HUDEP-2 (cell line): ENCODE data around the gene GNRH2.
"Not testable (repeated sequence)": the region's sequence is repeated elsewhere in the genome, so short reads cannot be mapped to it uniquely, and the experiment has no call there.

Experiments
- DNase-seq, 76 experiments: peaks; one replicate each; lab custom pipeline; 2025; ENCODE audit not compliant: unreplicated experiment in 76 of 76; lab: John Stamatoyannopoulos, UW

GNRH2 gene

DNA sequence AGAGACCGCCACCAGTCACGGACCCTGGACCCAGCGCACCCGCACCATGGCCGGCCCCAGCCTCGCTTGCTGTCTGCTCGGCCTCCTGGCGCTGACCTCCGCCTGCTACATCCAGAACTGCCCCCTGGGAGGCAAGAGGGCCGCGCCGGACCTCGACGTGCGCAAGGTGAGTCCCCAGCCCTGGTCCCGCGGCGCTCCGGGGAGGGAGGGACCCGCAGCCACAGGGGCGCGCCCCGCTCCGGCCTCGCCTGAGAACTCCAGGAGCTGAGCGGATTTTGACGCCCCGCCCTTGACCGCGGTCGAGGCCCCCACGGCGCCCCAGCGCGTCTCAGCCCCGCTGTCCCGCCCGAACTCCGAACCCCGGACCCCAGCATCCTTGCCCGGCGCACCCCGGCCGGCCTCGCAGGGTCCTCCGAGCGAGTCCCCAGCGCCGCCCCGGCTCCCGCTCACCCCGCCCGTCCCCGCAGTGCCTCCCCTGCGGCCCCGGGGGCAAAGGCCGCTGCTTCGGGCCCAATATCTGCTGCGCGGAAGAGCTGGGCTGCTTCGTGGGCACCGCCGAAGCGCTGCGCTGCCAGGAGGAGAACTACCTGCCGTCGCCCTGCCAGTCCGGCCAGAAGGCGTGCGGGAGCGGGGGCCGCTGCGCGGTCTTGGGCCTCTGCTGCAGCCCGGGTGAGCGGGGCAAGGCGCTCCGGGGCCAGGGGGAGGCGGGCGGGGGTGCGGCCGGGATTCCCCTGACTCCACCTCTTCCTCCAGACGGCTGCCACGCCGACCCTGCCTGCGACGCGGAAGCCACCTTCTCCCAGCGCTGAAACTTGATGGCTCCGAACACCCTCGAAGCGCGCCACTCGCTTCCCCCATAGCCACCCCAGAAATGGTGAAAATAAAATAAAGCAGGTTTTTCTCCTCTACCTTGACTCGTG, 28.4 kb downstream of the GNRH2 start, which contains the start of gene OXT:
Gene OXT, plus strand, starts transcription at position 11 of the 920 bp plus-strand sequence. Its CDS starts 36 bp downstream, at position 47.
- peak in 1 of 76 experiments; percentile 25 for DNase-seq

DNA sequence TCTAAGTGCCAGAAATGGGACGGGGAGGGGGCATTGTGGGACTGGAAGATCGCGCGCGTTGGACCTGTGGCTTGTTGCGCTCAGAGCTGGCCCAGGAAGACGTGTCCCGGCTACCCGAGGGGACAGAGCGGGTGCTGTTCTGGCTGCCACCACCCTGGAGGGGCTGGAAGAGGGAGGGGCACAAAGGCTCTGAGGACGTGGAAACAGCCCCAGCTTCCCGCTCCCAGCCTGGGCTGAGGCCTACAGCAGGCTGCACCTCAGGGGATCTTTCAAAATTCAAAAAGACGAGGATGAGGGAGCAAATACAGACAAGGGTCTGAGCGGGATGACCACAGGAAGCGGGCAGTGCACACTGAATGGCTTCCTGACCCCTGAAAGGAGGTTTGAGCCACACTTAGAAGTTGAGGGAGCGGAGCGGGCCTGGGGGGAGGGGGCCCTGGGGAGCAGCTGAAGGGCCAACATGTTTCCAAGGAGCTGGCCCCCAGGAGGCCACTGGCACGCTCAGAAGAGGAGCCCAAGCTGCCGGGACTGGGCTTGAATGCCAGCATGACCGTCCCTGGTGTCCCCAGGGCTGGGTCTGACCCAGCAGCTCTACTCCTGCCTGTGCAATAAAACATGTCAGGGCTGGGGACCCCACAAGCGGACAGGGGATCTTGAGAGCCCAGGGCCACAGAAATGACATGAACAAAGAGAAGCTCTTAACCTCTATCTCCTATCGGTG, 29.3 kb downstream of the GNRH2 start:
- DNase-seq, result no peak

DNA sequence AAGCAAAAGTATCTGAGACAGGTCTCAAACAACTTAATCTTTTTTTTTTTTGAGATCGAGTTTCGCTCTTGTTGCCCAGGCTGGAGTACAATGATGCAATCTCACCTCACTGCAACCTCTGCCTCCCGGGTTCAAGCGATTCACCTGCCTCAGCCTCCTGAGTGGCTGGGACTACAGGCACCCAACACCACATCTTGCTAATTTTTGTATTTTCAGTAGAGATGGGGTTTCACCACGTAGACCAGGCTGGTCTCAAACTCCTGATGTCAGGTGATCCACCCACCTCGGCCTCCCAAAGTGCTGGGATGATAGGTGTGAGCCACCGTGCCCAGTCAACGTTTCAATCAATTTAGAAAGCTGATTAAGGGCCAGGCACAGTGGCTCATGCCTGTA, 29.8 kb downstream of the GNRH2 start:
- DNase-seq, result not testable (repeated sequence)

DNA sequence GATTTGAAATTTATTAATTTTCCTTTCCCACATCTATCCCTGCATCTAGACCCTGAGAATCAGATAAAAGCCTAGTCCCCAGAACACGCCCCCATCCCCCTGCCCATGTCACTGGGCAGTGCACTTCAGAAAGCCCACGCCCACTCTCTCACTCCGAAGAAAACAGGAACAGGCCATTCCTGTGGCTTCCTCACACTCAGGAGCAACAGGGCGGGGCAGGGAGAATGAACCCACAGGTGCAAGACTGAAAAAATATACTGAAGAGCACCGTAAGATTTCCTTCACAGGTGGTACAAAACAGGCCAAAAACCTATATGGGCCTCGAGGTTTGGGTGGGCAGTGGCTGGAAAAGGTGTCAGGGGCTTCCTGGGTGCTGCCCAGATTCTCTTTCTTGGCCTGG, 31.4 kb downstream of the GNRH2 start:
- no peak for DNase-seq

DNA sequence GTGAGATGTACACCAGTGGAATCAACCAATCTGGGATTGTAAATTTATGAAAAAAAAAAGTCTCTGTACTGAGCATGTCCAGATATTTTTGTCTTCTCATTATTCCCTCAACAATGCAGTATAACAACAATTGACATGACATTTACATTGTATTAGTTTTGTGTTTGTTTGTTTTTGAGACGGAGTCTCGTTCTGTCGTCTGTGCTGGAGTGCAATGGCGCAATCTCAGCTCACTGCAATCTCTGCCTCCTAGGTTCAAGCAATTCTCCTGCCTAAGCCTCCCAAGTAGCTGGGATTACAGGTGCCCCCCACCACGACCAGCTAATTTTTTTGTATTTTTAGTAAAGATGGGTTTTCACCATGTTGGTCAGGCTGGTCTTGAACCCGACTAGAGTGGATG, 31.9 kb downstream of the GNRH2 start:
- DNase-seq, result not testable (repeated sequence)

DNA sequence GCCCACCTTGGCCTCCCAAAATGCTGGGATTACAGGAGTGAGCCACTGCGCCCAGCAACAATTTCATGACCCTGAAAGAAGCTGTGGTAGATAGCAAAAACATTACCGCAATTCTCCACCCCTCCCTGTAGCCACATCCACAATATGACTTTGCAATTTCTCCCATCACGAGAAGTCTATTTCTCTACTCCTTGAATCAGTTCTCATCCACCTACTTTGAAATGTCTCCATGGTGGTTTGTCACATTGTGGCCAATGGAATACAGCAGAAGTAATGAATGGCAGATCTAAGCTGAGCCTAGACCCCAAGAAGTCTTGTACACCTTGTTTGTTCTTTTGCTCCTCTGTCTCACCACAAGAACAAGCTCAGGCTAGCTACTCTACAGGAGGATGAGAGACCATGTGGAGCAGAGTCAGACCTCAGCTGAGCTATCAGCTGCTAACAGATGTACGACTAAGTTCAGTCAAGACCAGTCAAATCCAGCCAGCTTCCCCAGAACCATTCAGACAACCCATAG, 34.3 kb downstream of the GNRH2 start:
- peak in 35 of 76 experiments; percentile 5 to 79 (median 29) for DNase-seq

DNA sequence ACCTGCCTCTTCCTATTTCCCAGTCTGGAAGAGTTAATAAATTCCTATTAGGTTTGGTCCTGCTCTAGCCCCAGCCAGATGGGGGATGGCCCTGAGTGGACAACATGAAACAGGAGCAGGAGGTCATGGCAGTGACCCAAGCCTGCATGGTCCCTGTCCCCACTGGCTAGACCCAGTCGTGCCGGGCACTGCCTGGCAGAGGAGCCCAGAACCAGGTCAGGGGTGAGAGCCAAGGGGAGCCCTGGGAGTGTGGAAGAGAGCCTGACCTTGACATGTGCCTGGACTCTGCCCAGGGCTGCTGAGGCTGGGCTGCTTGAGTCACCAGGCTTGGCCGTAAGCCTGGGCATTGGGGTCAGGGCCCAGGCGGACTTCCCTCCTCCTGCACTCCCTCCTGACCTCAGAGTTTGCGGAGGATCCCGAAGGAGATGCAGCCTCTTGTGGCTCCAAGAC, 37.5 kb downstream of the GNRH2 start:
- DNase-seq, result peak in 2 of 76 experiments; percentile 13 to 22

DNA sequence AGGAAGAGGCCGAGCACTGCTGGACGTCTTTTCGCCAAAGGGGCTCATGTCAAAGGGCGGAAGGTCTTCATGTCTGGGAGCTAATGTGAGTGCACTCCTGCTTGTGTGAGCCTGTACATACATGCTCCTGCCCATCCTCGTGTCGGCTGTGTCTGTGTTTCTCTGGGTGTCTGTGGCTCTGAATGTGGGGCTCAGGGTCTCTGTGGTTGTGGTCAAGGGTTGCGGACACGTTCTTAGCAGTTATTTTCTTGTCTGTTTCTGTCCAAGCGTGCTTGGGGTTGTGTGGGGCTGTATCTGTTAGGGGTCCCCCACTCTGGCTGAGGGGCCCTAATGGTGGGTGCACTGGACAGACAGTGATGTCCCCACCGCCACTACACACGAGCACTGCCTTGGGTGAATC, 38.2 kb downstream of the GNRH2 start:
- DNase-seq, result no peak

DNA sequence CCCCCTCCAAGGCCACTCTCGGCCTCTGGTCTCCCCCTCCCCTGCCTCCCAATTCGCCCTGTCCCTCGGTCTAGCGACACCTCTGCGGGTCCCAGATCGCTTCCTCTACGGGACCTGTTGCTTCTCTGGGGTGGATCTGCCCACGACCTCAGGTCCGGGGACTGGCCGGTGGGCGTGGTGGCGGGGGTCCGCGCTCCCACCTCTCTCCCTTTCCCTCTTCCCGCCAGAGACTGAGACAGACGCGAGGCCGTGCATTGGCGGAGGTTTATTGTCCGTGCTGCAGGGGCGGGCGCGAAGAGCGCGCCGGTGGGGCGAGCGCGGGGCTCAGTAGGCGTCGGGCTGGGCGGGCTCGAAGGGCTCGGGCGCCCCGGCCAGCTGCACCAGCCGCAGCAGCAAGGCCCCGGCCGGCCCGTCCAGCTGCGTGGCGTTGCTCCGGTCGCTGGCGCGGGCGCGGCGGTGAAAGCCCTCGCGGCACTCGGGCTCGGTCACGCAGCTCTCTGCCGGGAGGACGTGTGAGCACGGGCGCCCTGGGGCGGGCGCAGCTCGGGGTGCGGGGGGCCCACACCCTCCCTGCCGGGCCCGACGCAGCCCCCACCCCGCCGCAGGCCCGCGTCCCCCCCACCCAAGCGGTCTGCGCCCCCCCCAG, 39.0 kb downstream of the GNRH2 start:
- no peak for DNase-seq

DNA sequence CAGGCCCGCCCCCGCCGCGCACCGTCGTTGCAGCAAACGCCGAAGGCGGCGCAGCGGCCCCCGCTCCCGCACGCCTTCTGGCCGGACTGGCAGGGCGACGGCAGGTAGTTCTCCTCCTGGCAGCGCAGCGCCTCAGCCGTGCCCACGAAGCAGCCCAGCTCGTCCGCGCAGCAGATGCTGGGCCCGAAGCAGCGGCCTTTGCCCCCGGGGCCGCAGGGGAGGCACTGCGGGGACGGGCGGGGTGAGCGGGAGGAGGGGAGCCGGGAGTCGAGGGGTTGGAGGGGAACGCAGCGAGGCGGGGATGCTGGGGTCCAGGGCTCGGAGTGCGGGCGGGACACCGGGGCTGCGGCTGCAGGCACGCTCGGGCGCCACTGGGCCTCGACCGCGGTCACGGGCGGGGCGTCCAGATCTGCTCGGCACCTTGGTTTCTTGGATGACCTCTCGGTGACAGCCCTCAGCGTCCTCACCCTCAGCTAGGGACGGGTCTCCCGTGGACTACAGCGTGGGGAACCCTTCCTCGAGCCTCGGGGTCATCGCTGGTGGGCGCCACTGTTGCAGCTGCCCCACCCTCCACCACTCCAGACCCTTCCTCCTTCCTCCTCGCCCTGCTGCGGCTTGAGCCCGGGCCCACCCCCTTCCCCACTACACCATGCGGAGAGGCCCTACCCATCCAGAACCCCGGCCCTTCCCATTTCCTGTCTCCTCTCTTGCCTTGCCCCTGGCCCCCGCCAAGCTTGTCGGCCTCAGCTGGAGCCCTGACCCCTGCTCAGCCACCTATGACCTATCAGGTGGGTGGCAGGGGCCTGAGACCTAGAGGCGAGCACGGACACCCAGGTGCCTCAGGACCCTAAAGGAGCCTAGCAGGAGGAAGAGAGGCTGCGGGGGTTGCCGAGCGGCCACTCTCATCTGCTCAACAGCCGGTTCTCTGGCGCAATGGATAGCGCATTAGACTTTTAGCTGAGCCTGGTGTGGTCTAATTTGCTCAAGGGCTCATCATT, 39.8 kb downstream of the GNRH2 start:
- no peak for DNase-seq

DNA sequence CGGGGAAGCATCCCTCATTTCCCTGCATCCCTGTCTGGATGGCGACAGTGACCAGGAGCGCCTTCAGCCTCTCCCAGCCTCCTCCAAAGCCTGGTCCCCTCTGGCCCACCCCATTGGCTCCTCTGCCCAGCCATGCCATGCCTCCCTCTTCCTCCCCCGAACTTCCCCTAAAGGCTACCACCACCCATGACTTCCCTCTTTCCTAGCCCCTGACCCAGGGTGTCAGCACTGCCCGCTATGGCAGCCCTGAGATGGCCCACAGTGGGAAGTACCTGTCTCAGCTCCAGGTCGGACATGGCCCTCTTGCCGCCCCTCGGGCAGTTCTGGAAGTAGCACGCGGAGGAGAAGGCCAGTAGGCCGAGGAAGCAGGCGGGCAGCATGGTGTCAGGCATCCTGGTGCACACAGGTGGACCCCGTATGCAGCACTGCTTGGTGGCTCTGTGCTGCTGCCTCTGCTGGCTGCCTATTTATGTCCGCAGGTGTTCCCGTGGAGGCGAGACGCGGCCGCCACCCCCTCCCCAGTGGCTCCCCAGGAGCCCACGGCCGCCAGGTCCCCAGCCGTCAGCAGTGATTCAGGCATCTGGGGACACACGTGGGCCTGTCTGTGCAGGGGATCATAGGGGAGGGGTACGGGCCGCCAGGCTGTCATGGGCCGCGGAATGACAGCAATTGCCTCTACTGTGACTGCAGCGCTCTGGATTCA, 41.0 kb downstream of the GNRH2 start, which contains the start of gene AVP:
Gene AVP, minus strand, starts transcription at position 442 of the 703 bp plus-strand sequence. Its CDS starts 50 bp downstream, at position 392.
- DNase-seq, result no peak

DNA sequence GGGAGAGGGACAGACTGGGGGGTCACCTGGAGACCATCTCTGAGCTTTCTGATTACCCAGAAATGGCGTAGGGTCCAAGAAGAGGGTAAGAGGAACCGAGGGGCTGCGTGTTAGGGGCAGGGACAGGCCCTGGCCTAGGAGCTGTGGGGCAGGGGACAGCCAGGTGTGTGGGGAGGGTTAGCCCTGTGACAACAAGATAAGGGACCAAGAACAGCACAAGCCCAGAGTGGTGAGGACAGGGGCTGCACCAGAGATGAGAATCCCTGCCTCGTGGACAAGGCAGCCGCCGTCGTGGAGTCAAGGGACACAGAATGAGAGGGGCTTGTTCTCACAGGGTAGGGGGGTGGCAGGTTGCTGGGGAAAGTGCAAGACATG, 41.6 kb downstream of the GNRH2 start:
- no peak for DNase-seq

DNA sequence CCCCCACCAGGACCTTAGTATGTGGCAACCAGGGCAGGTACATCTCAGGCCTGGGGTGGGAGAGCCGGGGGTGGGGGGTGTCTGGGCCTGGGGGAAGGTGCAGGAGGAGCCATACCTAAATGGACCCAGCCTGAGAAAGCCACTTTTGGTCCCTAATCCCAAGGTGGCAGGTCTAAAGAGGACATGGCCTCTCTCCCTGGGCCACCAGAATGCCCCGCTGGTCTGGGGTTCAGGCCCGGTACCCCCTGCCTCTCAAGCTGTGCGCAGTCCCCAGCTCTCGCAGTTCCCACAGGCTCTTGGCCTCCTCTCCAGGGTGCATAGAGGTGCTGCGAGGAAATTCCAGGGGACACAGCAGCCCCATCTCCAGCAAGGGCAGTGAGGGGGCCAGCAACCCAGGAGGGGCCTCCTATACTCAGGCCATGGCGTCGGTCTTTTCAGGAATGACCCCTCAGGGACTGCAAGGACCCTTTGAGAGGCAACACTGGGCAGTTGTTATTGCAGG, 42.2 kb downstream of the GNRH2 start:
- no peak for DNase-seq

DNA sequence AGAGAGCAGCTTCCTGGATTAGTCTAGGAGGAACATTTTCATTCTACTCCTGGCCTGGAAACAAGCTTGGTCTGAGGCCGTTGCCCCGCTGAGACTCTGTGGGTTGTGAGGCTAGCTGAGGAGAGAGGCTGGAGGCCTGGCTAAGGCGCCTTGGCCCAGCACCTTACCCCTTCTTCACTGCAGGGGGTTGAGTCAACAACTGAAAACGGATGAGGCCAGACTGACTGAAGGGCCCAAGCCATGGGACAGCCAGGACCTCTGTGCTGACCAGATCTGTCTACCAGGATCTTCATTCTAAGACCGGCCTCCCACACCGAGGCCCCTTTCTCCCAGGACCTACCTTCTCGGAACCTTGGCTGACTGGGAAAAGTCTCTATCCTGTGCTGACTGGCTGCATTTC, 44.6 kb downstream of the GNRH2 start:
- DNase-seq, result no peak

DNA sequence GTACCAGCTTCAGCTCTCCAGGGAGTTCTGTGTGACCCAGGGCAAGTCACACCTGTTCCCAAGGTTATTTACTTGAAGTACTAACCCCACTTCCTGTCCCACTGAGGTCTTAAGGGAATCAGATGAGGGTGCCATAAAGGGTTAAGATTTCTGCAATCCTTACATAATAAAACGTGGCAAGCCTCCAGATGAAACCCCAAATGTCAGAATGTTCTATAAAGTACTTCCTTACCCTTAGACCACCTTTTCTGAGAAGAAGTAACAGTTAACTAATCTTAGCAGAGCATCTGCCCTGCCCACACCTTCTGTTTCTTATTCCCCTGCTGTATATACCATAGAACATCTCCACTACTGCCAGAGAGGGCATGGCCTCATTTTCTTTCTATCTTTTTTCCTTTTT, 47.1 kb downstream of the GNRH2 start:
- peak in 27 of 76 experiments; percentile 7 to 87 (median 24) for DNase-seq

DNA sequence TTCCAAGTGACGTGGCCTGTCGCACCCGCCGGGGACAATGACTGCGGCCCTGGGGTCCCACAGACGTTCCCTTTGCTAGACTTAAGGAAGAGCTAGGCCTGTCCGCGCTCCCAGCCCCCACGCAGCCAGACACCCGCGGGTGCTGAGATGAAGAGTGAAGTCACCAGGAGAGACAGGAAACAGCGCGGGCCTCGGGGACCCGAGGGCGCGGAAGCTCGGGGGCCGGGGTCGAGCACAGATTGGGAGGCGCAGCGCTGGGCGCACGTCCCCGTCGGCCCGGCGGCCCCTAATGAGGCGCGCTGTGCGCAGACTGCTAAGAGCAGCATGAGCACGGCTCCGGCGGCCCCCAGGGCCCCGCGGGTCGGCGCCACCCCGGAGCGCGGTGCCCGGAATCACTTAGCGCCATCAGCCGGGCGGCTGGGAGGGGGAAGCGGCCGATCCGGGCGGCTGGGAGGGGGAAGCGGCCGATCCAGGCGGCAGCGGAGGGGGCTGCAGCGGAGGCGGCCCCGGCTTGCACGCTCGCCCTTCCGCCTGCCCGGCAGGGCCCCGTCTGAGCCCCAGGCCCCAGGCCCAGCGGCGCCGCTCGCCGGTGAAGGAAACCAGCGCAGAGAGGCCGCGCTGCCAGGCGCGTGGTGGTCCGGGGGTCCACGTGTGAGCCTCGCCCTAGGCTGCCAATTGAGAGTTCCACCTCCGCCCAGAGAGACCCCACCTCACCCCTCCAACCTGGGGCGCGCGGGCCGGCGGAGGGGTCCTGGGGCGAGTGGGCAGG, 49.4 kb downstream of the GNRH2 start:
- DNase-seq, result no peak

DNA sequence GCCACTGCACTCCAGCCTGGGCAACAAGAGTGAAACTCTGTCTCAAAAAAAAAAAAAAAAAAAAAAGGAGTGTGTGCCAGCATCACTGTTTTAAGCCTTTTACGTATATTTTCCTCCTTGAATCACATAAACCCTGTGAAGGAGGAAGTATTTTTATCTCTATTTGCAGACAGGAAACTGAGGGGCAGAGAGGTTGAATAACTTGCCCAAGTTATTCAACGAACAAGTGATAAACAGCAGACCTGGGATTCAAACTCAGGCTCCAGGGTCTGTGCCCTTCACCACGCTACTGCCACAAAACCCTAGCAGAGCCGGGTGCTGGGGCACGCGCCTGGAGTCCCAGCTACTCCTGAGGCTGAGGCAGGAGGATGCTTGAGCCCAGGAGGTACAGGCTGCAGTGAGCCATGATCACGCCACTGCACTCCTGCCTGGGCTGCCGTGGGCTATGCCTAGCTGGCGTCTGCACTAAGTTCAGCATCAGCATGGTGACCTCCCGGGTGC, 50.5 kb downstream of the GNRH2 start:
- peak in 34 of 76 experiments; percentile 8 to 76 (median 23) for DNase-seq
